GDM1 (cell line): ENCODE measurements around the gene GASK1B.

Experiments used
- DNase-seq: peaks from one replicate; lab custom pipeline; 2025; lab: John Stamatoyannopoulos, UW

The GASK1B gene

DNA sequence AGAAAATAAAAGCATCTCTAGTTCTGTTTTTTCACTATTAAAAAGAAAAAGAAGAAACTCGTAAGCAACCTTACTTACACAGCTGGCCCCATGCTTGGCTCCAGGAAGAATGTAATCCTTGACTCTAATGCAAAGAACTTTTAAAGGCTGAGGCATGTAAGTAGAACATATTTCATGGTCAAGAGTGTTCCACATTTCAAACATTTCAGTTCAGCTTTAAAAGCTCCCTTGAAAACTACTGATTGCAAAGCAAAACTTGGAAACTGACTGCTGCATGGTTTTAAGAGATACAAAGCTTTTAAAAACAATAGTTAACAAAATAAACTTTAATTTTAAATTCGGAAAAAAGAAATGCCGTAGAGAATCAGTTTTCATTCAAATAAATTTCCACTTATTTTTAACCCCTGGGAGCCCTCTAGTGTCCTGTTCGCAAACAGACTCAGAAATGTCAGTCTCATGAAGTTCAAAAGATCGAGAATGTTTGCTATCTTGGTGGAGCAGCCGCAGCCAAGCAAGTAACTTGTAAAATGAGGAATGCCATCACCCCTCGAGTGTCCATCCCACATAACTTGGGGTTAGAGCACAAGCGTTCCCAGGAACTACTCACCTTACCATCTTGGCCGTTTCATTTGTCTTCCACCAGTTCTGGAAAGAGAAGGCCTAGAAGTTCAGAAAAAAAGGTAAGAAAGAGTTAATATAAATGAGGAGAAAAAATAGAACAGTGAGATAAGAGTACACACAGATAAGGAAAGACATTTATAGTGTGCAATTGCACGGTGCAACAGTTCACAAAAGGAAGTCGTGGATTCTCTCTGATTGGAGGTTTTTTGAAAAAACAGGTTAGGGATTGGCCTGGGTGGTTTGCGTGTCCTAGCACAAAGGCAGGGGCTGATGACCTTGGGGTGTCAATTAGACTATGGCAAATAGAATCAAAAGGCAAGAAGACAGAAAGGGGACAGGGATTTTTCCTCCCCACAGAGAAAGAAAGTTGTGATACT, at the start of gene GASK1B:
Gene GASK1B, minus strand, starts transcription at position 765 of the 998 bp plus-strand sequence. CDS start 1,650 bp downstream, outside the sequence.
- DNase-seq = peak; percentile 16

- no peak for DNase-seq
Observed at GRCh38 chr4:158219623-158220022, 46.8 kb upstream of the GASK1B start.

GRCh38 chr4:158217763-158218162, 44.9 kb upstream of the GASK1B start:
- no peak for DNase-seq

DNA sequence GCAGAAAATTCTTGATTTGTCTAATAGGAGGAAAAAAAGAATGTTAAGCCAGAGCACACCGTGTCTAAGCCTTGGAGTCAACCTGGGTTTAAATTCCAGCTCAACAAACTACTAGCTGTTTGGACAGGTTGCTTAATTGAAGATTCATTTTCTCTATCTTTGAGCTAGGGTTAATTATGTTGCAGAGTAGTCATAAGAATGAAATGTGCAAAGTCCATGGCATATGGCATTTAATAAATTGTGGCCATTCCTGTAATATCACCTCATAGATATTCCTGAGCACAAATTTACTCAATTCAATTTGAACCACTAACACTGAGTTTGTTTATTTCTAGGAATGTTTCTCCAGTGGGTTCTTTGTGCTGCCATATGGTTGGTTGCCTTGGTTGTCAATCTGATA, 42.0 kb upstream of the GASK1B start:
- no peak for DNase-seq

DNA sequence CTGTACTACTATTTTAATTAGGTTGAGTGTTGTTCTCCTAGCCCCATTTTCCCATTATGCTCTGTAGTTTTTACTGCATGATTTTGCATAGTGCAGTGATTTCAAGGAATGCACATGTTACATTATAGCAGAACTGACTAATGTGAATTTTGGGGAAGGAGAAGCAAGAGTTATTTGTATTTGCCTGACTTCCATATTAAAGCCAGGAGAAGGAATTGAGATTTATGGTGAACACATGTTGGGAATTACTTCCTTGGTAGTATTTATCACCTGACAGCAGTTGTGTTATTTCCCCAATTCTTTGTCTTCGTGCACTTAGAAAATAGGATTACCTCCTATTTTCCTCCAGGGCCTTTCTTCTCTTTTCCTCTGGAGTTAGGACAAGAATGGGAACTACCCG, 40.6 kb upstream of the GASK1B start:
- DNase-seq = no peak

- no peak for DNase-seq
Observed at GRCh38 chr4:158211222-158211621, 38.4 kb upstream of the GASK1B start.

- DNase-seq = peak; percentile 83
Observed at GRCh38 chr4:158209825-158210807, 37.3 kb upstream of the GASK1B start, which contains the start of gene TMEM144. TMEM144 (plus strand) TSS chr4:158210486; CDS start chr4:158212668, 2,182 bp downstream.

GRCh38 chr4:158208963-158209640, 36.3 kb upstream of the GASK1B start:
- DNase-seq = peak; percentile 77

DNA sequence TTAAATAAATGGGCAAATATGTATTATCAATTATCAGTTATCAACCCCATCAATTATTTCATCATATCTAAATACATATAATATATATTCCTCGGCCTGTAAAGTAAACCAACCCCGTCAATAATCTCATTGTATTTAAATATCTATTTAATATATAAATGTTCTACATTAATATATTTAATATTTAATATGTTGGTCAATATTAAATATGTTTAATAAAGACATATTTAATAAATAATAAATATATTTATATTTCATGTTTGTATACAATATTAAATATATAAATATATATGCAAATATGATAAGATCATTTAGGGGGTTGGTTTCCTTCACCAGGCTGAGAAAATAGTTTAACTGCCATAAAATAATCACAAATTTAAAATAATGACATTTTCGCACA, 31.1 kb upstream of the GASK1B start:
- no peak for DNase-seq

DNA sequence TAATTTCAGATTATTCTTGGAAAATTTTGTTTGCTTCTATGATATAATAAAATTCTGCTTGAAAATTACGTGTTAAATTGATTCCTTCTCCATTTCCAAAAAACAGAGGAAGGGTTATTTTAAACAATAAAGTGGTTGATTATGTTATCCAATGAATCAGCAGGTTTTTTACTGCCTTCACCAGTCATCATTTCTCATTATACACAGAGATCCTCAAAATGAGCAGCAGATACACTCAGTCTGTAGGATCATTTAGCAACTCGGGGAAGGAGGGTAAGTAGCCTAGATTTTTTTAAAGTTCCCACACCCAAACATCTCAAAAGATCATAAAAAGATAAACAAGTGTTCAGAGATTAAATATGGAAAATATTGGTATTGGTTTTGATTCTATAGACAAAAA, 30.6 kb upstream of the GASK1B start:
- DNase-seq = no peak

GRCh38 chr4:158202481-158202880, 29.7 kb upstream of the GASK1B start:
- no peak for DNase-seq

GRCh38 chr4:158201876-158202275, 29.1 kb upstream of the GASK1B start:
- DNase-seq = no peak

DNA sequence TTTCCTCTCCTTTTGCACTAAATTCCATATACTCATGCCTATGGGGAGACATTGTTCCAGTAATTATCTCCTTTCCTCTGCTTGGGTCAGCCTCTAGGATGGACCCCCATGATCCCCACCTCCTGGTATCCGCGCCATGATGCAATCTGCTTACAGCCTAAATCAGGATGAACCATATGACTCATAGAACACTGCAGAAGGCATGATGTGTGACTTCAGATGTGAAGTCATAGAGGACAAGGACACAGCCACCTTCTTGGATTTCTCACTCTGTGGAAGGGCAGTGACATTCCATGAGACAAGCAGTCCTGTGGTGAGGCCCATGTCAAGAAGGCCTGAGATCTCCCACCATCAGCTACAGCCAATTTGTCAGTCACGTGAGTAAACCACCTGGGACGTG, 28.5 kb upstream of the GASK1B start:
- DNase-seq = no peak

- DNase-seq = no peak
Observed at GRCh38 chr4:158200214-158200613, 27.4 kb upstream of the GASK1B start.

GRCh38 chr4:158197194-158197776, 24.5 kb upstream of the GASK1B start:
- DNase-seq = no peak

- DNase-seq = no peak
Observed at GRCh38 chr4:158195297-158195696, 22.5 kb upstream of the GASK1B start.

DNA sequence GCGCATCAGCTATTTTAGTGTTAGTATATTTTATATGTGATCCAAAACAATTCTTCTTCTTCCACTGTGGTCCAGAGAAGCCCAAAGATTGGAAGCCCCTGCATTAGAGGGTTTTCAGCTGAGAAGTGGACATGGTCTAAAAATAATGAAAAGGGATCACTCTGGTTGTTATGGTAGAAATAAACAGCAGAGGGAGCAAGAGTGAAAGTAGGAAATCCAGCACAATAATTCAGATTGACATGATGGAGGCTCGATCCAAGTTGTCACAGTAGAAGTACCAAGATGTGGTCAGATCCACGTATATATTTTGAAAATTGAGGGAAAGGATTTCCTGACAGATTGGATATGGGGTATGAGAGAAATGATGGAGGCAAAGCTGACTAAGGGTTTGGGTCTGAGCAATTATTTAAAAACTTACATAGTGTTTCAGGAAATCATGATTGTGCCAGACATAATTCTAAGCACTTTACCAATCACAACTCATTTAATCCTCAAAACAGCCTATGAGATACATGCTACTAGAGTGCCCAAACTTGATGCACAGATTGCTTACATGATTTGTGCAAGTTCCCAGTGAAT, 20.4 kb upstream of the GASK1B start:
- DNase-seq = peak; percentile 9

DNA sequence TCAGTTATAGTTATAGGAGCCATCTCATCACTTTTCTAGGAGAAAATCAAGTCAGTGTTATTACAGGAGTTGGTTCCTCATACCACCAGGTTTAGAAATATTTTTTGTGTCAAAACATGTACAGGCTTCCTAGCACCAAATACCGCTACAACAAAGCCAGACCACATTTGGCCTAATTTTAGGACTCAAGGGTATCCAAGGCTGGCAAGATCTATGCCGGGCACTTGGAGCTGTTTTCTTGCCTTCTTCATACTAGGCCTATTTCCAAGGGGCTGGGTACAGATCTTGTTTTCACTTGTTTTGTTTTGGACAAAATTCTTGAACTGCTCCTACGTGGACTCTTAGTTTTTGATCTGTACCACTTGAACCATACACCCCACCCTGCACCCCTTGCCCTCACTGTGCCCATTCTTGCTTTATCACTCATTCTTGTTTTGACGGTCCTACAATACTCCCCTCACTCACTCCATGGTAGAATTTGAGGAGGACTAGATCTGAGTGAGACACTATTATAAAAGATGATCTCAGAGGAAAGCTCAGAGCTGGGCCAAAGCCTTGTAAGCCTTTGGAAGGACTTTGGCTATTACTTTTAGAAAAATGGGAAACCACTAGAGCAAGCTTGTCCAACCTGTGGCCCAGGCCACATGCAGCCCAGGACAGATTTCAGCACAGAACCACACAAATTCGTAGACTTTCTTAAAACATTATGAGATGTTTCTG, 19.8 kb upstream of the GASK1B start:
- no peak for DNase-seq

- no peak for DNase-seq
Observed at GRCh38 chr4:158190718-158191117, 17.9 kb upstream of the GASK1B start.

GRCh38 chr4:158189422-158189821, 16.6 kb upstream of the GASK1B start:
- no peak for DNase-seq
